NOMO-1 (cell line): ENCODE measurements around the gene LRRC37A2.
"Not testable (repeated sequence)": the region's sequence is repeated elsewhere in the genome, so short reads cannot be mapped to it uniquely, and the experiment has no call there.

ENCODE experiments used
- DNase-seq, 2 experiments: peaks; one replicate each; lab custom pipeline; 2025; ENCODE audit not compliant: unreplicated experiment in 2 of 2; lab: John Stamatoyannopoulos, UW

The LRRC37A2 gene

GRCh38 chr17:46512168-46512567, at the start of gene LRRC37A2:
Gene LRRC37A2 (plus strand): TSS chr17:46512468. CDS start chr17:46512713, 245 bp downstream.
- not testable (repeated sequence) for DNase-seq

- DNase-seq, result not testable (repeated sequence)
Measured at GRCh38 chr17:46467618-46468017, 44.6 kb upstream of the LRRC37A2 start.

- DNase-seq, result not testable (repeated sequence)
Measured at GRCh38 chr17:46474489-46474888, 37.8 kb upstream of the LRRC37A2 start.

- peak in 1 of 2 experiments; percentile 5 for DNase-seq
Measured at GRCh38 chr17:46475583-46475982, 36.7 kb upstream of the LRRC37A2 start.

GRCh38 chr17:46478823-46479222, 33.4 kb upstream of the LRRC37A2 start:
- not testable (repeated sequence) for DNase-seq

GRCh38 chr17:46481310-46481709, 31.0 kb upstream of the LRRC37A2 start:
- not testable (repeated sequence) for DNase-seq

- not testable (repeated sequence) for DNase-seq
Measured at GRCh38 chr17:46492021-46492420, 20.2 kb upstream of the LRRC37A2 start.

GRCh38 chr17:46499437-46500139, 12.7 kb upstream of the LRRC37A2 start:
- DNase-seq, result not testable (repeated sequence)

GRCh38 chr17:46505896-46506295, 6.4 kb upstream of the LRRC37A2 start:
- not testable (repeated sequence) for DNase-seq

GRCh38 chr17:46534716-46535115, 22.4 kb downstream of the LRRC37A2 start:
- not testable (repeated sequence) for DNase-seq

GRCh38 chr17:46548607-46549006, 36.3 kb downstream of the LRRC37A2 start:
- DNase-seq, result not testable (repeated sequence)

- DNase-seq, result not testable (repeated sequence)
Measured at GRCh38 chr17:46559155-46559554, 46.9 kb downstream of the LRRC37A2 start.

GRCh38 chr17:46560048-46560447, 47.8 kb downstream of the LRRC37A2 start:
- not testable (repeated sequence) for DNase-seq

GRCh38 chr17:46566284-46566683, 54.0 kb downstream of the LRRC37A2 start:
- DNase-seq, result not testable (repeated sequence)

- DNase-seq, result not testable (repeated sequence)
Measured at GRCh38 chr17:46566980-46567379, 54.7 kb downstream of the LRRC37A2 start.

GRCh38 chr17:46571796-46572195, 59.5 kb downstream of the LRRC37A2 start:
- DNase-seq, result not testable (repeated sequence)

GRCh38 chr17:46579083-46580075, 67.1 kb downstream of the LRRC37A2 start, which contains the start of gene ARL17A:
Gene ARL17A (minus strand): TSS chr17:46579691. CDS start chr17:46576322, 3,369 bp downstream.
- not testable (repeated sequence) for DNase-seq

GRCh38 chr17:46580082-46580481, 67.8 kb downstream of the LRRC37A2 start:
- DNase-seq, result not testable (repeated sequence)

- not testable (repeated sequence) for DNase-seq
Measured at GRCh38 chr17:46585444-46585843, 73.2 kb downstream of the LRRC37A2 start.

GRCh38 chr17:46590157-46591146, 78.2 kb downstream of the LRRC37A2 start, which contains the start of gene NSF:
Gene NSF (plus strand): TSS chr17:46590669. CDS start chr17:46590776, 107 bp downstream.
- not testable (repeated sequence) for DNase-seq
